Spinal cord (tissue), 10 donors: ENCODE results near the gene CORO1C. TPM values are rescaled to one million over a fixed set of nuclear protein-coding genes. Genes with fewer than 3 reads are reported as not detected.
"Not testable (repeated sequence)": the region's sequence is repeated elsewhere in the genome, so short reads cannot be mapped to it uniquely, and the experiment has no call there.

ENCODE experiments used
- DNase-seq, 6 donors: peaks; one replicate each; pipeline versions ENCODE4 v3.0.0 to v3.0.0-alpha.2; 2013 to 2015; ENCODE audit warnings: low spot score in 6 of 6, low read depth in 4 of 6
- H3K27ac ChIP-seq: one replicate; pipeline ENCODE4 v1.5.1; 2013; ENCODE audit warnings: low read depth, low read length, control low read depth
- H3K27me3 ChIP-seq: one replicate; pipeline ENCODE4 v1.6.1; 2013; ENCODE audit warnings: low read length; ENCODE audit not compliant: control insufficient read depth, insufficient read depth
- H3K36me3 ChIP-seq: one replicate; pipeline ENCODE4 v1.6.1; 2013; ENCODE audit warnings: low read length; ENCODE audit not compliant: control insufficient read depth, insufficient read depth
- H3K4me1 ChIP-seq: one replicate; pipeline ENCODE4 v1.6.1; 2013; ENCODE audit warnings: low read length; ENCODE audit not compliant: control insufficient read depth, insufficient read depth
- H3K4me3 ChIP-seq: one replicate; pipeline ENCODE4 v1.5.1; 2013; ENCODE audit warnings: low read depth, low read length, control low read depth
- H3K9me3 ChIP-seq: one replicate; pipeline ENCODE4 v1.6.1; 2013; ENCODE audit warnings: low read length; ENCODE audit not compliant: control insufficient read depth, insufficient read depth
- WGBS: methylation state at CpG from one replicate; pipeline ENCODE4 v1.1.5; 2013; ENCODE audit warnings: missing lambda C conversion rate; ENCODE audit not compliant: insufficient coverage; 5-methylcytosine and 5-hydroxymethylcytosine counted together
- polyA plus RNA-seq, 2 donors: library from polyadenylated mRNA; unstranded; fragments of 120-200 nt; gene quantifications; one replicate each; pipeline ENCODE4 v1.2.1, GENCODE V29; 2013; ENCODE audit not compliant: insufficient read length in 2 of 2
- total RNA-seq, 2 donors: library from RNA; depleted of rRNA in 1 of 2; stranded (reverse); fragments of 120-200 nt in 1 of 2; fragments of >200 nt in 1 of 2; gene quantifications; one replicate each; pipeline versions ENCODE4 v1.2.3 to v1.2.4, GENCODE V29; 2013 to 2014
- donor health status: healthy.

Gene CORO1C
- total and polyA plus RNA-seq, 4 donors: 66.1 to 133 (median 89.6) TPM

- Histone ChIP-seq H3K4me1 (no peaks in the 10 kb centered on the region), H3K9me3 (no peaks in the 10 kb centered on the region), H3K36me3 (peaks cover 27% of the 10 kb centered on the region), H3K27me3 (no peaks in the 10 kb centered on the region), H3K4me3 (no peak overlapping the region), H3K27ac (no peak overlapping the region)
- no peak for DNase-seq
- 63% methylated on average over 5 of the region's 10 CpGs for WGBS
Measured at GRCh38 chr12:108657130-108657745, 74.1 kb downstream of the CORO1C start.

GRCh38 chr12:108656247-108656646 lies 75.1 kb downstream of the CORO1C start:
- not testable (repeated sequence) for H3K4me1 ChIP-seq, H3K9me3 ChIP-seq, H3K4me3 ChIP-seq, DNase-seq, H3K27me3 ChIP-seq, H3K27ac ChIP-seq
- WGBS: 94% methylated on average over 16 of the region's 24 CpGs
- peaks cover 28% of the 10 kb centered on the region for H3K36me3 ChIP-seq

- H3K27me3 ChIP-seq, DNase-seq, H3K4me3 ChIP-seq, H3K9me3 ChIP-seq, H3K4me1 ChIP-seq, H3K27ac ChIP-seq: not testable (repeated sequence)
- H3K36me3 ChIP-seq: peaks cover 32% of the 10 kb centered on the region
- WGBS: no CpG with 5 or more reads among the region's 28 CpGs
Measured at GRCh38 chr12:108655812-108656175, 75.5 kb downstream of the CORO1C start.

GRCh38 chr12:108654622-108655021 lies 76.7 kb downstream of the CORO1C start:
- not testable (repeated sequence) for H3K4me1 ChIP-seq, DNase-seq, H3K4me3 ChIP-seq, H3K9me3 ChIP-seq, H3K27me3 ChIP-seq, H3K27ac ChIP-seq
- WGBS: 85% methylated on average over 6 of the region's 9 CpGs
- peaks cover 33% of the 10 kb centered on the region for H3K36me3 ChIP-seq

GRCh38 chr12:108653922-108654321 lies 77.4 kb downstream of the CORO1C start:
- no peak for DNase-seq
- Histone ChIP-seq H3K27ac (no peak overlapping the region), H3K27me3 (no peaks in the 10 kb centered on the region), H3K9me3 (no peaks in the 10 kb centered on the region), H3K4me3 (no peak overlapping the region), H3K4me1 (no peaks in the 10 kb centered on the region), H3K36me3 (peaks cover 33% of the 10 kb centered on the region)
- WGBS: 97% methylated on average over 2 of the region's 3 CpGs

GRCh38 chr12:108653082-108653516 lies 78.2 kb downstream of the CORO1C start:
- H3K36me3 ChIP-seq: peaks cover 38% of the 10 kb centered on the region
- no peaks in the 10 kb centered on the region for H3K9me3 ChIP-seq

GRCh38 chr12:108650083-108650482 lies 81.2 kb downstream of the CORO1C start:
- H3K36me3 ChIP-seq: peaks cover 33% of the 10 kb centered on the region

More at GRCh38 chr12:108653082-108653516, 78.2 kb downstream of the CORO1C start:
- Histone ChIP-seq H3K4me1 (peaks cover under 1% of the 10 kb centered on the region), H3K4me3 (no peak overlapping the region), H3K27me3 (no peaks in the 10 kb centered on the region), H3K27ac (no peak overlapping the region)
- no peak for DNase-seq

GRCh38 chr12:108649669-108650068 lies 81.6 kb downstream of the CORO1C start:
- Histone ChIP-seq H3K27ac (no peak overlapping the region), H3K36me3 (peaks cover 33% of the 10 kb centered on the region), H3K4me1 (peaks cover 12% of the 10 kb centered on the region), H3K4me3 (no peak overlapping the region), H3K27me3 (no peaks in the 10 kb centered on the region), H3K9me3 (no peaks in the 10 kb centered on the region)
- DNase-seq: no peak
- WGBS: no CpG with 5 or more reads among the region's 4 CpGs

More at GRCh38 chr12:108650083-108650482, 81.2 kb downstream of the CORO1C start:
- H3K9me3 ChIP-seq: no peaks in the 10 kb centered on the region
- peaks cover 9% of the 10 kb centered on the region for H3K4me1 ChIP-seq
- H3K27me3 ChIP-seq: no peaks in the 10 kb centered on the region
- no peak overlapping the region for H3K27ac ChIP-seq
- no peak overlapping the region for H3K4me3 ChIP-seq
- no CpG with 5 or more reads among the region's 2 CpGs for WGBS
- no peak for DNase-seq

GRCh38 chr12:108649126-108649525 lies 82.2 kb downstream of the CORO1C start:
- no peak overlapping the region for H3K4me3 ChIP-seq
- H3K9me3 ChIP-seq: no peaks in the 10 kb centered on the region
- DNase-seq: no peak
- peaks cover 17% of the 10 kb centered on the region for H3K4me1 ChIP-seq
- WGBS: 100% methylated on average over 3 of the region's 6 CpGs
- peaks cover 34% of the 10 kb centered on the region for H3K36me3 ChIP-seq
- H3K27ac ChIP-seq: no peak overlapping the region
- H3K27me3 ChIP-seq: no peaks in the 10 kb centered on the region

GRCh38 chr12:108648371-108648770 lies 82.9 kb downstream of the CORO1C start:
- Histone ChIP-seq H3K4me3 (no peak overlapping the region), H3K9me3 (no peaks in the 10 kb centered on the region), H3K27me3 (no peaks in the 10 kb centered on the region), H3K27ac (no peak overlapping the region), H3K36me3 (peaks cover 36% of the 10 kb centered on the region), H3K4me1 (peaks cover 23% of the 10 kb centered on the region)
- WGBS: 92% methylated on average over 8 of the region's 9 CpGs
- DNase-seq: no peak
